Measurements from ENCODE around the gene LDHAL6A. TPM values are rescaled to one million over a fixed set of nuclear protein-coding genes. Genes with fewer than 3 reads are reported as not detected.

LDHAL6A gene
- total RNA-seq, 1 experiment from 2014 or later, result not detected

DNA sequence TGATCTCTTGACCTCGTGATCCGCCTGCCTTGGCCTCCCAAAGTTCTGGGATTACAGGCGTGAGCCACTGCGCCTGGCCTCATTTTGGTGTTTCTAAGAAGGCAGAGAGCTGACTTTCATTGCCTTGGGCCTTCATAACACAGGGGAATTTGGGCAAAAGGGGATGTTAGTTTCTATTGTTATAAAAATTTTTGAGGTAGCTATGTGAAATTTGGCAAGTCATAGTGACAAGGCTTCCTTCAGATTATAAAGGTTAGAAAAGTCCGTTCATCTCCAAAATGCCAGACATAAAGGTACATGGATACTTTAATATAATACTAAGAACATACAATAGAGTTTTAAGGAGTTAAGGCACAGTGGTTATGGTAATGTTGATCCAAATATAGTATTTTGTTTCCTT is 26.3 kb upstream of the LDHAL6A start:
- Histone ChIP-seq H3K4me3 (replicated peaks in 1 of 2; ENCODE audit: low read depth in 1 of 2, low read length in 2 of 2) (no peak overlapping the region), H3K9me3 (ENCODE audit: control insufficient read depth in 1 of 2, insufficient read depth in 1 of 2, low read depth in 1 of 2, low read length in 2 of 2) (no peaks in the 10 kb centered on the region), H2AFZ (ENCODE audit: low read depth, low read length, poor library complexity, severe bottlenecking) (no peak overlapping the region), H3K9me2 (ENCODE audit: insufficient read depth) (no peaks in the 10 kb centered on the region), H3K27ac (ENCODE audit: low read depth, low read length) (no peak overlapping the region), H3K27me3 (ENCODE audit: insufficient read depth, low read length) (no peaks in the 10 kb centered on the region), H3K9ac (ENCODE audit: low read length) (no peak overlapping the region), H3K4me2 (ENCODE audit: low read length) (no peak overlapping the region), H3K79me2 (ENCODE audit: insufficient read depth, low read length) (no peaks in the 10 kb centered on the region), H3K4me1 (ENCODE audit: control insufficient read depth in 1 of 2, insufficient read depth in 2 of 2, low read length in 2 of 2) (no peaks in the 10 kb centered on the region), H3K36me3 (ENCODE audit: control insufficient read depth in 1 of 2, insufficient read depth in 2 of 2, low read length in 2 of 2) (no peaks in the 10 kb centered on the region), H4K20me1 (ENCODE audit: insufficient read depth) (no peaks in the 10 kb centered on the region)
- RAD21 ChIA-PET (ENCODE audit: low non-redundant PET in 1 of 2, low total read pairs in 2 of 2, uncharacterized antibody in 2 of 2, unreplicated experiment in 2 of 2), result no interaction called here
- CTCF ChIA-PET, result interaction anchor here (1.3 kb wide), 1 partner anchor 19 kb away, joined by 4 read pairs; no protein-coding TSS in a partner anchor
- POLR2A ChIA-PET, result no interaction called here
- BruUV-seq (replicated peaks), result no TSS peak
- intact Hi-C loops (cut with micrococcal nuclease), result no loop called here
- ATAC-seq (no peak), DNase-seq (ENCODE audit: low read depth, low spot score) (no peak)
- TF ChIP-seq, protein P1, sequence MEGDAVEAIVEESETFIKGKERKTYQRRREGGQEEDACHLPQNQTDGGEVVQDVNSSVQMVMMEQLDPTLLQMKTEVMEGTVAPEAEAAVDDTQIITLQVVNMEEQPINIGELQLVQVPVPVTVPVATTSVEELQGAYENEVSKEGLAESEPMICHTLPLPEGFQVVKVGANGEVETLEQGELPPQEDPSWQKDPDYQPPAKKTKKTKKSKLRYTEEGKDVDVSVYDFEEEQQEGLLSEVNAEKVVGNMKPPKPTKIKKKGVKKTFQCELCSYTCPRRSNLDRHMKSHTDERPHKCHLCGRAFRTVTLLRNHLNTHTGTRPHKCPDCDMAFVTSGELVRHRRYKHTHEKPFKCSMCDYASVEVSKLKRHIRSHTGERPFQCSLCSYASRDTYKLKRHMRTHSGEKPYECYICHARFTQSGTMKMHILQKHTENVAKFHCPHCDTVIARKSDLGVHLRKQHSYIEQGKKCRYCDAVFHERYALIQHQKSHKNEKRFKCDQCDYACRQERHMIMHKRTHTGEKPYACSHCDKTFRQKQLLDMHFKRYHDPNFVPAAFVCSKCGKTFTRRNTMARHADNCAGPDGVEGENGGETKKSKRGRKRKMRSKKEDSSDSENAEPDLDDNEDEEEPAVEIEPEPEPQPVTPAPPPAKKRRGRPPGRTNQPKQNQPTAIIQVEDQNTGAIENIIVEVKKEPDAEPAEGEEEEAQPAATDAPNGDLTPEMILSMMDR (IDR thresholded peaks at IDR 0.05 in 2 of 3, conservative IDR thresholded peaks at IDR 0.05 in 1 of 3; ENCODE audit: borderline replicate concordance in 1 of 3, insufficient read depth in 1 of 3, low read depth in 2 of 3, low read length in 2 of 3), result no peak
- TF ChIP-seq TCF7L2 (IDR thresholded peaks at IDR 0.05; ENCODE audit: borderline replicate concordance, extremely low read depth, insufficient read depth, insufficient read length) (no peak), CEBPB (IDR thresholded peaks at IDR 0.05; ENCODE audit: low read depth) (no peak), SIN3A (IDR thresholded peaks at IDR 0.05; ENCODE audit: low read depth) (no peak), POLR2AphosphoS5 (IDR thresholded peaks at IDR 0.05; ENCODE audit: low read depth, low read length) (no peak), ZFX (IDR thresholded peaks at IDR 0.05) (no peak)

DNA sequence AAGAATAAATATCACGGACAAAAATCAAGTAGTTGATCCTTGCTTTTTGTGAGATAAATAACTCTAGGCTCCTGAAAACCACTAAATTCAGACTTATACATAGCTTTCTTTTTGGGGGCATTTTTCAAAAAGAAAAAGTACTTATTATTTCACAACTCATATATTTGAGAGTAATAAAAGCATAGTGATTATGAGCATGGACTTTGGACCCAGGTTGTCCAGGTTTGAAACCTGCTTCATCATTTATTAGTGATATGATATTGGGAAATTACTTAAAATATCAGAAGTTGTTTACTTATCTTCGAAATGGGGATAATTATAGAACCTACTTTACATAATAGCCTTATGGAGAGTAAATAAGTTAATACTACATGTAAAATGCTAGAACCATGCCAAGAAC is 17.0 kb upstream of the LDHAL6A start:
- Histone ChIP-seq H3K4me1 (ENCODE audit: control insufficient read depth in 1 of 2, insufficient read depth in 2 of 2, low read length in 2 of 2) (no peaks in the 10 kb centered on the region), H3K4me2 (ENCODE audit: low read length) (no peak overlapping the region), H3K27ac (ENCODE audit: low read depth, low read length) (no peak overlapping the region), H3K9me3 (ENCODE audit: control insufficient read depth in 1 of 2, insufficient read depth in 1 of 2, low read depth in 1 of 2, low read length in 2 of 2) (no peaks in the 10 kb centered on the region), H3K27me3 (ENCODE audit: insufficient read depth, low read length) (no peaks in the 10 kb centered on the region), H3K79me2 (ENCODE audit: insufficient read depth, low read length) (no peaks in the 10 kb centered on the region), H3K9me2 (ENCODE audit: insufficient read depth) (no peaks in the 10 kb centered on the region), H3K36me3 (ENCODE audit: control insufficient read depth in 1 of 2, insufficient read depth in 2 of 2, low read length in 2 of 2) (no peaks in the 10 kb centered on the region), H3K4me3 (replicated peaks in 1 of 2; ENCODE audit: low read depth in 1 of 2, low read length in 2 of 2) (no peak overlapping the region), H3K9ac (ENCODE audit: low read length) (no peak overlapping the region), H2AFZ (ENCODE audit: low read depth, low read length, poor library complexity, severe bottlenecking) (no peak overlapping the region), H4K20me1 (ENCODE audit: insufficient read depth) (no peaks in the 10 kb centered on the region)
- CTCF ChIA-PET, result no interaction called here
- ATAC-seq (no peak), DNase-seq (ENCODE audit: low read depth, low spot score) (no peak)
- POLR2A ChIA-PET, result no interaction called here
- no TSS peak for BruUV-seq (replicated peaks)
- intact Hi-C loops (cut with micrococcal nuclease), result no loop called here
- RAD21 ChIA-PET (ENCODE audit: low non-redundant PET in 1 of 2, low total read pairs in 2 of 2, uncharacterized antibody in 2 of 2, unreplicated experiment in 2 of 2), result no interaction called here
- TF ChIP-seq YY1 (IDR thresholded peaks at IDR 0.05; ENCODE audit: extremely low read depth, insufficient replicate concordance, low read depth, low read length) (no peak), FOSL1 (IDR thresholded peaks at IDR 0.05; ENCODE audit: low read depth) (no peak), ZNF274 (IDR thresholded peaks at IDR 0.05; ENCODE audit: low read depth, low read length) (no peak), ZFX (IDR thresholded peaks at IDR 0.05) (no peak), SP1 (IDR thresholded peaks at IDR 0.05; ENCODE audit: low read depth) (no peak), JUND (IDR thresholded peaks at IDR 0.05) (no peak), RAD21 (IDR thresholded peaks at IDR 0.05; ENCODE audit: low read depth) (no peak), SRF (IDR thresholded peaks at IDR 0.05; ENCODE audit: low read depth) (no peak), CEBPB (IDR thresholded peaks at IDR 0.05; ENCODE audit: low read depth) (no peak), TCF7L2 (IDR thresholded peaks at IDR 0.05; ENCODE audit: borderline replicate concordance, extremely low read depth, insufficient read depth, insufficient read length) (no peak), EZH2 (IDR thresholded peaks at IDR 0.05) (no peak), CBX3 (IDR thresholded peaks at IDR 0.05; ENCODE audit: low read depth) (no peak), EGR1 (IDR thresholded peaks at IDR 0.05; ENCODE audit: low read depth) (no peak)
- TF ChIP-seq, protein P2, sequence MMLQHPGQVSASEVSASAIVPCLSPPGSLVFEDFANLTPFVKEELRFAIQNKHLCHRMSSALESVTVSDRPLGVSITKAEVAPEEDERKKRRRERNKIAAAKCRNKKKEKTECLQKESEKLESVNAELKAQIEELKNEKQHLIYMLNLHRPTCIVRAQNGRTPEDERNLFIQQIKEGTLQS (IDR thresholded peaks at IDR 0.05), result no peak
- TF ChIP-seq, protein P3, sequence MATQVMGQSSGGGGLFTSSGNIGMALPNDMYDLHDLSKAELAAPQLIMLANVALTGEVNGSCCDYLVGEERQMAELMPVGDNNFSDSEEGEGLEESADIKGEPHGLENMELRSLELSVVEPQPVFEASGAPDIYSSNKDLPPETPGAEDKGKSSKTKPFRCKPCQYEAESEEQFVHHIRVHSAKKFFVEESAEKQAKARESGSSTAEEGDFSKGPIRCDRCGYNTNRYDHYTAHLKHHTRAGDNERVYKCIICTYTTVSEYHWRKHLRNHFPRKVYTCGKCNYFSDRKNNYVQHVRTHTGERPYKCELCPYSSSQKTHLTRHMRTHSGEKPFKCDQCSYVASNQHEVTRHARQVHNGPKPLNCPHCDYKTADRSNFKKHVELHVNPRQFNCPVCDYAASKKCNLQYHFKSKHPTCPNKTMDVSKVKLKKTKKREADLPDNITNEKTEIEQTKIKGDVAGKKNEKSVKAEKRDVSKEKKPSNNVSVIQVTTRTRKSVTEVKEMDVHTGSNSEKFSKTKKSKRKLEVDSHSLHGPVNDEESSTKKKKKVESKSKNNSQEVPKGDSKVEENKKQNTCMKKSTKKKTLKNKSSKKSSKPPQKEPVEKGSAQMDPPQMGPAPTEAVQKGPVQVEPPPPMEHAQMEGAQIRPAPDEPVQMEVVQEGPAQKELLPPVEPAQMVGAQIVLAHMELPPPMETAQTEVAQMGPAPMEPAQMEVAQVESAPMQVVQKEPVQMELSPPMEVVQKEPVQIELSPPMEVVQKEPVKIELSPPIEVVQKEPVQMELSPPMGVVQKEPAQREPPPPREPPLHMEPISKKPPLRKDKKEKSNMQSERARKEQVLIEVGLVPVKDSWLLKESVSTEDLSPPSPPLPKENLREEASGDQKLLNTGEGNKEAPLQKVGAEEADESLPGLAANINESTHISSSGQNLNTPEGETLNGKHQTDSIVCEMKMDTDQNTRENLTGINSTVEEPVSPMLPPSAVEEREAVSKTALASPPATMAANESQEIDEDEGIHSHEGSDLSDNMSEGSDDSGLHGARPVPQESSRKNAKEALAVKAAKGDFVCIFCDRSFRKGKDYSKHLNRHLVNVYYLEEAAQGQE (IDR thresholded peaks at IDR 0.05; ENCODE audit: low read depth), result no peak
